HepG2 (cell line): Measurements from ENCODE around the gene GLS2.

Experiments
- BCL6 ChIP-seq: IDR thresholded peaks from 2 replicates; pipeline ENCODE4 v1.6.1; 2016; ENCODE audit warnings: missing genetic modification reagents, missing compliant biosample characterization
- CREB1 ChIP-seq, 2 experiments: fragments of 450-650 bp in 1 of 2; IDR thresholded peaks; 2 replicates each; pipeline ENCODE4 v1.6.1; 2016 to 2017; ENCODE audit warnings: control low read depth in 1 of 2, mild to moderate bottlenecking in 1 of 2, missing compliant biosample characterization in 1 of 2, missing genetic modification characterization in 1 of 2
- ERF ChIP-seq: IDR thresholded peaks from 2 replicates; pipeline ENCODE4 v1.6.1; 2018; ENCODE audit warnings: missing biosample characterization, missing genetic modification reagents
- ESRRA ChIP-seq: sonication (generic); formaldehyde crosslinking; IDR thresholded peaks from 2 replicates; pipeline ENCODE4 v1.5.1; 2020; ENCODE audit warnings: mild to moderate bottlenecking, low read depth, missing genetic modification reagents
- EZH2 ChIP-seq: conservative IDR thresholded peaks from 2 replicates; pipeline ENCODE4 v1.6.1; 2012; ENCODE audit warnings: mild to moderate bottlenecking, low read depth, low read length, moderate library complexity
- HNF4A ChIP-seq: sonication (generic); formaldehyde crosslinking; IDR thresholded peaks from 2 replicates; pipeline ENCODE4 v1.4.0; 2020; ENCODE audit warnings: missing genetic modification reagents
- MAX ChIP-seq: IDR thresholded peaks from 2 replicates; pipeline ENCODE4 v1.6.1; 2012; ENCODE audit warnings: inconsistent platforms
- MXD1 ChIP-seq: sonication (generic); formaldehyde crosslinking; IDR thresholded peaks from 2 replicates; pipeline ENCODE4 v1.4.0; 2020; ENCODE audit warnings: mild to moderate bottlenecking, missing genetic modification reagents
- POLR2A ChIP-seq, 2 experiments: IDR thresholded peaks; 2 replicates each; pipeline ENCODE4 v1.6.1; 2011; ENCODE audit warnings: low read depth in 2 of 2, low read length in 2 of 2, mild to moderate bottlenecking in 1 of 2, moderate library complexity in 1 of 2; ENCODE audit not compliant: insufficient read depth in 1 of 2
- TSC22D2 ChIP-seq: sonication (generic); formaldehyde crosslinking; IDR thresholded peaks from 2 replicates; pipeline ENCODE4 v1.5.1; 2020; ENCODE audit warnings: missing genetic modification reagents, mild to moderate bottlenecking, borderline replicate concordance

GRCh38 chr12:56425940-56426438 is 62.0 kb downstream of the GLS2 start:
- TF ChIP-seq MXD1 (CRISPR knock-in tag) (no peak), EZH2 (no peak), ERF (CRISPR knock-in tag) (no peak), HNF4A (CRISPR knock-in tag) (no peak), BCL6 (CRISPR knock-in tag) (no peak), TSC22D2 (CRISPR knock-in tag) (no peak), POLR2A (IDR thresholded peaks at IDR 0.05; ENCODE audit: insufficient read depth in 1 of 2, low read depth in 2 of 2, low read length in 2 of 2) (no peak), CREB1 (IDR thresholded peaks at IDR 0.05) (no peak), CREB1 (CRISPR knock-in tag; IDR thresholded peaks at IDR 0.05) (no peak), ESRRA (no peak), MAX (no peak)
